ENCODE measurements around the gene TEX35.

Gene TEX35

GRCh38 chr1:178563099-178563820, 50.4 kb downstream of the TEX35 start:
- TF ChIP-seq CTCF (IDR thresholded peaks at IDR 0.05; ENCODE audit: low read depth, low read length): no peak
- DNase-seq: no peak

GRCh38 chr1:178564086-178564782, 51.3 kb downstream of the TEX35 start:
- Histone ChIP-seq H3K27me3 (ENCODE audit: insufficient read depth, low read depth, severe bottlenecking) (no peaks in the 10 kb centered on the region), H3K9me3 (ENCODE audit: severe bottlenecking) (peaks cover 8% of the 10 kb centered on the region), H3K27ac (no peak overlapping the region), H3K4me3 (ENCODE audit: low read depth, low read length) (no peak overlapping the region), H3K36me3 (no peaks in the 10 kb centered on the region)
- TF ChIP-seq CTCF (IDR thresholded peaks at IDR 0.05; ENCODE audit: low read depth, low read length): no peak
- no peak for DNase-seq

More at GRCh38 chr1:178563099-178563820, 50.4 kb downstream of the TEX35 start:
- H3K27me3 ChIP-seq (ENCODE audit: insufficient read depth, low read depth, severe bottlenecking): no peaks in the 10 kb centered on the region
- H3K27ac ChIP-seq: no peak overlapping the region
- H3K4me3 ChIP-seq (ENCODE audit: low read depth, low read length): no peak overlapping the region
- peaks cover 8% of the 10 kb centered on the region for H3K9me3 ChIP-seq (ENCODE audit: severe bottlenecking)
- no peaks in the 10 kb centered on the region for H3K36me3 ChIP-seq

GRCh38 chr1:178564783-178565180, 51.9 kb downstream of the TEX35 start:
- Histone ChIP-seq H3K9me3 (ENCODE audit: severe bottlenecking) (peaks cover 8% of the 10 kb centered on the region), H3K27ac (no peak overlapping the region), H3K4me3 (ENCODE audit: low read depth, low read length) (no peak overlapping the region), H3K27me3 (ENCODE audit: insufficient read depth, low read depth, severe bottlenecking) (no peaks in the 10 kb centered on the region), H3K36me3 (no peaks in the 10 kb centered on the region)
- DNase-seq: no peak
- TF ChIP-seq CTCF (IDR thresholded peaks at IDR 0.05; ENCODE audit: low read depth, low read length): no peak

- Histone ChIP-seq H3K36me3 (no peaks in the 10 kb centered on the region), H3K4me3 (ENCODE audit: low read depth, low read length) (no peak overlapping the region)
These were observed 52.7 kb downstream of the TEX35 start for GRCh38 chr1:178565586-178565985.

GRCh38 chr1:178566187-178566586, 53.3 kb downstream of the TEX35 start:
- DNase-seq: no peak
- Histone ChIP-seq H3K27ac (no peak overlapping the region), H3K9me3 (ENCODE audit: severe bottlenecking) (peaks cover 4% of the 10 kb centered on the region), H3K36me3 (no peaks in the 10 kb centered on the region), H3K4me3 (ENCODE audit: low read depth, low read length) (no peak overlapping the region), H3K27me3 (ENCODE audit: insufficient read depth, low read depth, severe bottlenecking) (no peaks in the 10 kb centered on the region)
- no peak for TF ChIP-seq CTCF (IDR thresholded peaks at IDR 0.05; ENCODE audit: low read depth, low read length)

More at GRCh38 chr1:178565586-178565985, 52.7 kb downstream of the TEX35 start:
- Histone ChIP-seq H3K27me3 (ENCODE audit: insufficient read depth, low read depth, severe bottlenecking) (no peaks in the 10 kb centered on the region), H3K9me3 (ENCODE audit: severe bottlenecking) (peaks cover 4% of the 10 kb centered on the region), H3K27ac (no peak overlapping the region)
- no peak for DNase-seq
- no peak for TF ChIP-seq CTCF (IDR thresholded peaks at IDR 0.05; ENCODE audit: low read depth, low read length)

Data from WERI-Rb-1 (cell line).